ENCODE data around the gene KIF13A.

KIF13A gene

DNA sequence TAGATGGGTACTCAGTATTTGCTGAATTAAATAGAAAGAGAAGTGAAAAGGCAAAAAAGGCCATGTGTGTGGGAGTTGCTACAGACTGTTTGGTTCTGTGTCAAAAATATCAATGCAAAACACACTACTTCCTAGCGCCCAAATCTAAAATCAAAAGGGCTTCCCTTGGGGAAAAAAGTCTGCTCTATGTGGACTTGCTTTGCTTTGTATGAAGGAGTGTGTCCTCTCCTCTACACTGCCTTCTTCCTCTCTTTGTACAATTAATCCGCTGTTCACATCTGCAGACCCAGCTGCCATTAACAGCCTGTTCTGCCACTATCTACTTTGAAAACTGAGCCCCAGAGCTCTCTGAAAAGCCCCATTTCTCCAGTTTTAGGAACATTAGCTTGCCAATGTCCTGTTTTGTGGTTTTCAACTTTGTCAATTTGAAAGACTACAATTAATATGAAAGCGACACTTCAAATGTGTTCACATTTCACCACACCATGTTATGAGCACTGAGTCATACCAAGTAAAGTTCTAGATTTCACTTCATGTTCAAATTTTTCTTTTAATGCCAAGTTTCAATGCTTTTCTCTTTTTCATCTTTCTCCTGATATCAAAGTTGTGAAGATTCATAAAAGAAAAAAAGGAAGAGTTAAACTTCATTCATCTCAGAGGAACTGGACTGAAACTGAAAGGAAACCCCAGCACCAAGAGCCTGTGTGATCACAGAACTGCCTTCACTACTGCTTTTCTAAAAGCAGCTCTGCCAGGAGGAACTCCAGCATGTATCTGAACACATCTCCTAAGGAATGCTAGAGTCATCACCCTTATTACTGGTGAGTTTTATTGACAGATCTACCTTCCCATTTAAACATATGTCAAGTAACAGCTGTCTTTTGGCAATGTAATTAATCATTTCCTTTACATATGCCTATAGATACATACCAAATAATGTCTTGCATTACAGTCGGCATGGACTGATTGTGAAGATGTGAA is 102.6 kb downstream of the KIF13A start:
- Mint-ChIP-seq H3K36me3 (ENCODE audit: low read depth) (no peaks in the 10 kb centered on the region), H3K4me1 (peaks cover 9% of the 10 kb centered on the region), H3K4me3 (no peak overlapping the region), H3K27ac (no peak overlapping the region), H3K27me3 (ENCODE audit: low read depth, poor library complexity) (no peaks in the 10 kb centered on the region), H3K9me3 (no peaks in the 10 kb centered on the region)
- no peak for DNase-seq
- no peak for TF ChIP-seq CTCF (IDR thresholded peaks at IDR 0.05)

GRCh38 chr6:17883665-17884497 is 103.6 kb downstream of the KIF13A start:
- H3K4me1 Mint-ChIP-seq, result peaks cover 9% of the 10 kb centered on the region
- no peak overlapping the region for H3K4me3 Mint-ChIP-seq
- no peak overlapping the region for H3K27ac Mint-ChIP-seq
- H3K36me3 Mint-ChIP-seq (ENCODE audit: low read depth), result no peaks in the 10 kb centered on the region
- no peak for TF ChIP-seq CTCF (IDR thresholded peaks at IDR 0.05)
- H3K9me3 Mint-ChIP-seq, result no peaks in the 10 kb centered on the region
- DNase-seq, result no peak
- no peaks in the 10 kb centered on the region for H3K27me3 Mint-ChIP-seq (ENCODE audit: low read depth, poor library complexity)

DNA sequence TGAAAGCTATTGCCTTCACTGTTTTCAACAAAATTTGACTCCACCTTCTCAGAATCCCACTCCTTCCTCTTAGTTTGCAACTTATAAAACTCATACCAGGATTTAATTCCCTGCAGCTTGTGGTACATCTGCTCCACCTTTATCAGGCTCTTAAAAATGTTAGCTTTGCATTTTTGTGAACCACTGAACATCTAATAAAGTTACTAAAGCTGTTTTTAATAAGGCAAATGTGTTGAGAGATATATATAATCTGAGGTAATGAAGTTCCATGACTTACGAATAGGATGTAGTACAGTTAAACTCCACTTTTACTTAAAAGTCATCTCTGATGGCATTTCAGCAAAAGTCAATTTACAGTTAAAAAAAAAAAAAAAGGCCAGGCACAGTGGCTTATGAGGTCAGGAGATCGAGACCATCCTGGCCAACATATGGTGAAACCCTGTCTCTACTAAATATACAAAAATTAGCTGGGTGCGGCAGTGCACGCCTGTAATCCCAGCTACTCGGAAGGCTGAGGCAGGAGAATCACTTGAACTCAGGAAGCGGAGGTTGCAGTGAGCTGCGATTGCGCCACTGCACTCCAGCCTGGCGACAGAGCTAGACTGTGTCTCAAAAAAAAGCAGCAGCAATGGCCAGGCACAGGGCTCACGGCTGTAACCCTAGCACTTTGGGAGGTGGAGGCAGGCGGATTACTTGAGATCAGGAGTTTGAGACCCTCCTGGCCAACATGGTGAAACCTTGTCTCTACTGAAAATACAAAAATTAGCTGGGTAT is 106.2 kb downstream of the KIF13A start:
- no peaks in the 10 kb centered on the region for H3K9me3 Mint-ChIP-seq
- H3K4me1 Mint-ChIP-seq, result peaks cover 9% of the 10 kb centered on the region
- DNase-seq, result no peak
- H3K27ac Mint-ChIP-seq, result no peak overlapping the region
- no peaks in the 10 kb centered on the region for H3K27me3 Mint-ChIP-seq (ENCODE audit: low read depth, poor library complexity)
- no peaks in the 10 kb centered on the region for H3K36me3 Mint-ChIP-seq (ENCODE audit: low read depth)
- H3K4me3 Mint-ChIP-seq, result no peak overlapping the region
- no peak for TF ChIP-seq CTCF (IDR thresholded peaks at IDR 0.05)

- H3K36me3 Mint-ChIP-seq (ENCODE audit: low read depth), result no peaks in the 10 kb centered on the region
- TF ChIP-seq CTCF (IDR thresholded peaks at IDR 0.05), result no peak
- H3K9me3 Mint-ChIP-seq, result no peaks in the 10 kb centered on the region
- no peak overlapping the region for H3K4me3 Mint-ChIP-seq
- no peak overlapping the region for H3K27ac Mint-ChIP-seq
- peaks cover 4% of the 10 kb centered on the region for H3K4me1 Mint-ChIP-seq
- H3K27me3 Mint-ChIP-seq (ENCODE audit: low read depth, poor library complexity), result no peaks in the 10 kb centered on the region
- no peak for DNase-seq
Observed at GRCh38 chr6:17879184-17879583, 108.3 kb downstream of the KIF13A start.

DNA sequence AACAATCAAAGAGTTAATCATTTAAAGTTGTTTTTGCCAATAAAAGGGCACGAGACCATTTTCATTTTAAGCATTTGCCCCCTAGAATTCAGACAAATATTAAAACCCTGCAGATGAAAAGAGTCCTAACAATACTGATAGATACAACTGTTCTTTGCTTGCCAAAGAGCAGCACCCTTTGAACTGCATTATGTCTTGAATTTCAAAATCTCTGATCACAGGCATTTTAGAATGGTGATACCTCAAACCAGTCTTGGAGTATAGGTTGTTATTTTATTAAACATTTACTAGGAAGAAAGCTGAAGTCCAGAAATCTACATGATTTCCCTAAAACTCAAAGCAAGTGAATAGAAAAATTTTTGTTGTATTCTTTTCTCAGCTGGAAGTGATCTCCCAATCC is 108.7 kb downstream of the KIF13A start:
- Mint-ChIP-seq H3K4me1 (no peaks in the 10 kb centered on the region), H3K36me3 (ENCODE audit: low read depth) (no peaks in the 10 kb centered on the region), H3K4me3 (no peak overlapping the region), H3K27ac (no peak overlapping the region), H3K27me3 (ENCODE audit: low read depth, poor library complexity) (no peaks in the 10 kb centered on the region), H3K9me3 (no peaks in the 10 kb centered on the region)
- DNase-seq, result no peak
- TF ChIP-seq CTCF (IDR thresholded peaks at IDR 0.05), result no peak
